Cardiac muscle cell (in vitro differentiated cells and primary cell): ENCODE measurements around the gene RGS2. TPM values are rescaled to one million over a fixed set of nuclear protein-coding genes. Genes with fewer than 3 reads are reported as not detected.

Experiments used
- DNase-seq, 2 donors: peaks; one replicate each; pipeline versions ENCODE4 v3.0.0 to v3.0.0-alpha.2; 2010 to 2017; ENCODE audit warnings: low read depth in 1 of 2, low spot score in 1 of 2
- H3K27ac ChIP-seq: fragments of 200-600 bp; sonication (generic); 2 replicates; pipeline ENCODE4 v1.5.1; 2016
- H3K27me3 ChIP-seq: fragments of 200-600 bp; sonication (generic); 2 replicates; pipeline ENCODE4 v1.6.0; 2016; ENCODE audit warnings: control low read depth
- H3K36me3 ChIP-seq: fragments of 200-600 bp; sonication (generic); 2 replicates; pipeline ENCODE4 v1.5.1; 2016; ENCODE audit warnings: control low read depth
- H3K4me1 ChIP-seq: fragments of 200-600 bp; sonication (generic); 2 replicates; pipeline ENCODE4 v1.8.1; 2017; ENCODE audit warnings: low read depth, mild to moderate bottlenecking, mixed run types
- H3K4me3 ChIP-seq: fragments of 200-600 bp; sonication (generic); 2 replicates; pipeline ENCODE4 v1.5.1; 2016; ENCODE audit warnings: mild to moderate bottlenecking
- H3K9me3 ChIP-seq: fragments of 200-600 bp; sonication (generic); 2 replicates; pipeline ENCODE4 v1.5.1; 2017; ENCODE audit warnings: low read depth, mild to moderate bottlenecking, control low read depth
- CTCF ChIP-seq: IDR thresholded peaks from 2 replicates; pipeline ENCODE4 v1.5.1; 2012; ENCODE audit warnings: low read depth, mild to moderate bottlenecking, low read length
- polyA plus RNA-seq: library from polyadenylated mRNA; unstranded; fragments of >200 nt; fragmentation: Nextera tagmentation; extraction: Ambion mirVana; gene quantifications from 2 replicates; pipeline ENCODE4 v1.2.1, GENCODE V29; 2016
- total RNA-seq: library from RNA; depleted of rRNA; stranded (reverse); fragments of >200 nt; gene quantifications from 2 replicates; pipeline ENCODE4 v1.2.3, GENCODE V29; 2016

Gene RGS2
- total and polyA plus RNA-seq, 2 experiments from 2014 or later, result 15.6 to 28.2 TPM

GRCh38 chr1:192764675-192765074 lies 44.2 kb upstream of the RGS2 start:
- TF ChIP-seq CTCF, result no peak
- H3K4me1 ChIP-seq, result peaks cover 5% of the 10 kb centered on the region
- no peaks in the 10 kb centered on the region for H3K27me3 ChIP-seq
- H3K36me3 ChIP-seq, result no peaks in the 10 kb centered on the region
- no peaks in the 10 kb centered on the region for H3K9me3 ChIP-seq
- no peak overlapping the region for H3K4me3 ChIP-seq
- no peak for DNase-seq
- H3K27ac ChIP-seq, result no peak overlapping the region

- no peak for TF ChIP-seq CTCF
- Histone ChIP-seq H3K36me3 (no peaks in the 10 kb centered on the region), H3K4me1 (peaks cover 5% of the 10 kb centered on the region), H3K9me3 (no peaks in the 10 kb centered on the region), H3K27me3 (no peaks in the 10 kb centered on the region), H3K27ac (no peak overlapping the region), H3K4me3 (no peak overlapping the region)
- no peak for DNase-seq
Observed at GRCh38 chr1:192766009-192766625, 42.7 kb upstream of the RGS2 start.

GRCh38 chr1:192766876-192767275 lies 42.0 kb upstream of the RGS2 start:
- Histone ChIP-seq H3K27me3 (no peaks in the 10 kb centered on the region), H3K4me3 (no peak overlapping the region), H3K27ac (no peak overlapping the region), H3K36me3 (no peaks in the 10 kb centered on the region), H3K4me1 (peaks cover 5% of the 10 kb centered on the region), H3K9me3 (no peaks in the 10 kb centered on the region)
- TF ChIP-seq CTCF, result no peak
- no peak for DNase-seq

GRCh38 chr1:192767798-192768197 lies 41.0 kb upstream of the RGS2 start:
- DNase-seq, result peak in 1 of 2 donors; percentile 49
- H3K27ac ChIP-seq, result no peak overlapping the region
- TF ChIP-seq CTCF, result no peak
- peaks cover 5% of the 10 kb centered on the region for H3K4me1 ChIP-seq
- no peaks in the 10 kb centered on the region for H3K27me3 ChIP-seq
- H3K4me3 ChIP-seq, result no peak overlapping the region
- no peaks in the 10 kb centered on the region for H3K9me3 ChIP-seq
- no peaks in the 10 kb centered on the region for H3K36me3 ChIP-seq

- no peak for TF ChIP-seq CTCF
Observed at GRCh38 chr1:192768463-192768862, 40.4 kb upstream of the RGS2 start.

More at GRCh38 chr1:192768463-192768862, 40.4 kb upstream of the RGS2 start:
- no peak overlapping the region for H3K4me3 ChIP-seq
- no peak for DNase-seq
- H3K4me1 ChIP-seq, result peaks cover 5% of the 10 kb centered on the region
- H3K36me3 ChIP-seq, result no peaks in the 10 kb centered on the region
- no peak overlapping the region for H3K27ac ChIP-seq
- no peaks in the 10 kb centered on the region for H3K9me3 ChIP-seq
- H3K27me3 ChIP-seq, result no peaks in the 10 kb centered on the region
